Ascending aorta (tissue), 2 donors: Measurements from ENCODE around the gene USP13. TPM values are rescaled to one million over a fixed set of nuclear protein-coding genes. Genes with fewer than 3 reads are reported as not detected.

Source experiments
- DNase-seq, 2 donors: peaks; one replicate each; pipeline ENCODE4 v3.0.0-alpha.2; 2019; ENCODE audit warnings: low spot score in 2 of 2
- H3K27ac ChIP-seq, 2 donors: fragments of 200-600 bp; sonication (generic); one replicate each; pipeline ENCODE4 v1.5.1; 2016 to 2017; ENCODE audit warnings: mild to moderate bottlenecking in 1 of 2
- H3K27me3 ChIP-seq: fragments of 200-600 bp; sonication (generic); one replicate; pipeline ENCODE4 v1.5.1; 2017
- H3K36me3 ChIP-seq, 2 donors: fragments of 200-600 bp; sonication (generic); one replicate each; pipeline ENCODE4 v1.5.1; 2016
- H3K4me1 ChIP-seq, 2 donors: fragments of 200-600 bp; sonication (generic); one replicate each; pipeline ENCODE4 v1.5.1; 2016 to 2017; ENCODE audit warnings: mild to moderate bottlenecking in 1 of 2
- H3K4me3 ChIP-seq, 2 donors: fragments of 200-600 bp; sonication (generic); one replicate each; pipeline ENCODE4 v1.5.1; 2016 to 2017; ENCODE audit warnings: mild to moderate bottlenecking in 1 of 2
- H3K9me3 ChIP-seq, 2 donors: fragments of 200-600 bp; sonication (generic); one replicate each; pipeline ENCODE4 v1.5.1; 2016
- CTCF ChIP-seq, 3 experiments: fragments of 200-600 bp in 2 of 3; fragments of 450-650 bp in 1 of 3; sonication (generic) in 2 of 3; IDR thresholded peaks; one replicate each; pipeline ENCODE4 v1.5.1; 2016 to 2019; ENCODE audit warnings: antibody characterized with exemption in 3 of 3, mild to moderate bottlenecking in 1 of 3, moderate library complexity in 1 of 3
- intact Hi-C: fragments of 100-400 bp; cut with DNase I; formaldehyde crosslinking; loops from one replicate; pipeline ENCODE4 v1.15.1; 2023
- total RNA-seq: library from RNA; depleted of rRNA; stranded (reverse); fragments of >200 nt; gene quantifications from one replicate; pipeline ENCODE4 v1.1.0, GENCODE V29; 2016

The USP13 gene
- total RNA-seq, 1 donor from 2014 or later = 3.1 TPM

- peak in 1 of 3 experiments; percentile 29 for TF ChIP-seq CTCF (IDR thresholded peaks at IDR 0.05)
- Histone ChIP-seq H3K27ac (no peak overlapping the region), H3K36me3 (peaks cover 5 to 7% of the 10 kb centered on the region in 2 donors), H3K4me3 (no peak overlapping the region), H3K27me3 (no peaks in the 10 kb centered on the region), H3K4me1 (no peaks in the 10 kb centered on the region), H3K9me3 (no peaks in the 10 kb centered on the region)
- DNase-seq = no peak
- intact Hi-C loops = no loop called here
Observed at GRCh38 chr3:179750720-179751328, 98.0 kb downstream of the USP13 start.

DNA sequence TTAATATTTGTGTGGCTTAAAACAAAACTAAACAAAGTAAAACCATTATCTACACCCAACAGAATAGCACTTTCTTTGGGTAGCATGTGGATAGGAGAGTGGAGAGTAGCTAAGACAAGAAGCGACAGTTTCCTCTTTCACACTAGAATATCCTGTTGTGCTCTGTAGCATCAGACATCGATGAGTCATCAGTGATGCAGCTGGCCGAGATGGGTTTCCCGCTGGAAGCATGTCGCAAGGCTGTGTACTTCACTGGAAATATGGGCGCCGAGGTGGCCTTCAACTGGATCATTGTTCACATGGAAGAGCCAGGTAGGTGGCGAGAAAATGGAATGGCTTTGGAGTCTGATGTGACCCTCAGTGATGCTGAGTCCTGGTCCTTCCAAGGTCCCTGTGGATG, 108.1 kb downstream of the USP13 start:
- DNase-seq = no peak
- Histone ChIP-seq H3K27me3 (no peaks in the 10 kb centered on the region), H3K4me3 (no peak overlapping the region), H3K4me1 (no peaks in the 10 kb centered on the region), H3K9me3 (no peaks in the 10 kb centered on the region), H3K36me3 (peaks cover 9 to 35% of the 10 kb centered on the region in 2 donors), H3K27ac (no peak overlapping the region)
- intact Hi-C loops = no loop called here
- TF ChIP-seq CTCF (IDR thresholded peaks at IDR 0.05) = no peak

DNA sequence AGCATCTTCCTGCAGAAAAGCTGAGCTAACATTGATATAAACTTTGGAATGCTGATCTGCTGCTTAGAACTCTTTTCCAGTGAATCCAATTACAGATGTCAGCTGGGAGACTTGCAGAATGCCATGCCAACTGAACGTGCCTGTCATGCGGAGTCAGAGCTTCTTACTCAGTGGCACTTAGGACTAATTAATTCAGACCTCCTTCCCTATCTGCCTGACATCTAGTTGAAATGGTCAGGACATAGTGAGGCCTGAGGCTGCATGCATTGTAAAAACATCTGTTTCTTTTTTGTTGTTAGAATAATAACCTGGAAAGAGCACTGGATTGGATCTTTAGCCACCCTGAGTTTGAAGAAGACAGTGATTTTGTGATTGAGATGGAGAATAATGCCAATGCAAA, 112.6 kb downstream of the USP13 start:
- Histone ChIP-seq H3K4me3 (no peak overlapping the region), H3K27ac (no peak overlapping the region), H3K36me3 (peaks cover 14 to 45% of the 10 kb centered on the region in 2 donors), H3K27me3 (no peaks in the 10 kb centered on the region), H3K9me3 (no peaks in the 10 kb centered on the region), H3K4me1 (no peaks in the 10 kb centered on the region)
- intact Hi-C loops = no loop called here
- no peak for DNase-seq
- no peak for TF ChIP-seq CTCF (IDR thresholded peaks at IDR 0.05)

- Histone ChIP-seq H3K4me3 (no peak overlapping the region), H3K9me3 (no peaks in the 10 kb centered on the region), H3K36me3 (peaks cover 14 to 35% of the 10 kb centered on the region in 2 donors), H3K4me1 (no peaks in the 10 kb centered on the region), H3K27ac (no peak overlapping the region), H3K27me3 (no peaks in the 10 kb centered on the region)
- intact Hi-C loops = no loop called here
- no peak for TF ChIP-seq CTCF (IDR thresholded peaks at IDR 0.05)
- no peak for DNase-seq
Observed at GRCh38 chr3:179766416-179767133, 113.7 kb downstream of the USP13 start.

- Histone ChIP-seq H3K36me3 (peaks cover 16 to 29% of the 10 kb centered on the region in 2 donors), H3K27me3 (no peaks in the 10 kb centered on the region), H3K4me1 (no peaks in the 10 kb centered on the region), H3K4me3 (no peak overlapping the region), H3K27ac (no peak overlapping the region), H3K9me3 (no peaks in the 10 kb centered on the region)
- TF ChIP-seq CTCF (IDR thresholded peaks at IDR 0.05) = no peak
- no peak for DNase-seq
- intact Hi-C loops = no loop called here
Observed at GRCh38 chr3:179768080-179768479, 115.2 kb downstream of the USP13 start.
